Upper lobe of right lung (tissue), 1 donor: Measurements from ENCODE around the gene GALK2. TPM values are rescaled to one million over a fixed set of nuclear protein-coding genes. Genes with fewer than 3 reads are reported as not detected.
A peak's percentile ranks its signal among the peaks of the same experiment; 100 is the strongest.

Experiments
- ATAC-seq: fragments of 200-7000 bp; cut with Tn5 transposase; one replicate; pipeline ENCODE4 v1.9.1; 2020; ENCODE audit warnings: mild to moderate bottlenecking, moderate library complexity
- DNase-seq: peaks from one replicate; pipeline ENCODE4 v3.0.0-alpha.2; 2020
- H3K27ac ChIP-seq: fragments of 200-600 bp; one replicate; pipeline ENCODE4 v1.8.0; 2022
- H3K27me3 ChIP-seq: fragments of 200-600 bp; one replicate; pipeline ENCODE4 v1.8.0; 2022; ENCODE audit warnings: mild to moderate bottlenecking
- H3K36me3 ChIP-seq: fragments of 200-600 bp; one replicate; pipeline ENCODE4 v1.8.0; 2022
- H3K4me1 ChIP-seq: fragments of 200-600 bp; one replicate; pipeline ENCODE4 v1.8.0; 2022
- H3K4me3 ChIP-seq: fragments of 200-600 bp; one replicate; pipeline ENCODE4 v1.8.0; 2022; ENCODE audit warnings: mild to moderate bottlenecking
- H3K9me3 ChIP-seq: fragments of 200-600 bp; one replicate; pipeline ENCODE4 v1.8.0; 2022
- CTCF ChIP-seq: fragments of 200-600 bp; IDR thresholded peaks from one replicate; pipeline ENCODE4 v1.8.0; 2022; ENCODE audit warnings: antibody characterized with exemption
- intact Hi-C: fragments of 100-400 bp; cut with DNase I; formaldehyde crosslinking; loops from one replicate; pipeline ENCODE4 v1.11.0; 2022
- total RNA-seq: library from RNA; stranded (reverse); fragmentation: NEBNext Ultra II Directional; extraction: Animal tissue kit (Norgen Biotek cat#: 25700); gene quantifications from one replicate; pipeline ENCODE4 v1.2.1, GENCODE V29; 2021
- donor health status: DM: no; HTN: yes; CAD: no; lungs with severe emphysema.

GALK2 gene
- total RNA-seq, 1 donor from 2014 or later, result 38.2 TPM

- TF ChIP-seq CTCF, result peak; percentile 72
- Histone ChIP-seq H3K4me3 (no peak overlapping the region), H3K27ac (no peak overlapping the region), H3K27me3 (no peaks in the 10 kb centered on the region), H3K4me1 (peaks cover 26% of the 10 kb centered on the region), H3K9me3 (no peaks in the 10 kb centered on the region), H3K36me3 (peaks cover 36% of the 10 kb centered on the region)
- intact Hi-C loops, result loop anchor here (10.0 kb wide), 1 partner anchor 281 kb away; no protein-coding TSS in a partner anchor
- no peak for DNase-seq
- ATAC-seq, result peak; percentile 55
Observed at GRCh38 chr15:49145651-49146609, 24.1 kb upstream of the GALK2 start.

GRCh38 chr15:49148298-49148697 lies 21.7 kb upstream of the GALK2 start:
- ATAC-seq (no peak), DNase-seq (no peak)
- Histone ChIP-seq H3K4me3 (no peak overlapping the region), H3K27ac (no peak overlapping the region), H3K27me3 (no peaks in the 10 kb centered on the region), H3K4me1 (peaks cover 28% of the 10 kb centered on the region), H3K36me3 (peaks cover 13% of the 10 kb centered on the region), H3K9me3 (no peaks in the 10 kb centered on the region)
- TF ChIP-seq CTCF, result no peak
- intact Hi-C loops, result loop anchor here (10.0 kb wide), 1 partner anchor 283 kb away; no protein-coding TSS in a partner anchor

- H3K27me3 ChIP-seq, result no peaks in the 10 kb centered on the region
- TF ChIP-seq CTCF, result no peak
- ATAC-seq (no peak), DNase-seq (no peak)
- no peaks in the 10 kb centered on the region for H3K9me3 ChIP-seq
- intact Hi-C loops, result loop anchor here (10.0 kb wide), 1 partner anchor 284 kb away; no protein-coding TSS in a partner anchor
- H3K36me3 ChIP-seq, result peaks cover 9% of the 10 kb centered on the region
- H3K4me3 ChIP-seq, result no peak overlapping the region
- H3K27ac ChIP-seq, result no peak overlapping the region
- H3K4me1 ChIP-seq, result peaks cover 32% of the 10 kb centered on the region
Observed at GRCh38 chr15:49148727-49149126, 21.3 kb upstream of the GALK2 start.

- intact Hi-C loops, result no loop called here
- H3K9me3 ChIP-seq, result no peaks in the 10 kb centered on the region
- H3K27ac ChIP-seq, result no peak overlapping the region
- H3K4me1 ChIP-seq, result peaks cover 36% of the 10 kb centered on the region
- ATAC-seq (no peak), DNase-seq (no peak)
- TF ChIP-seq CTCF, result no peak
- H3K27me3 ChIP-seq, result no peaks in the 10 kb centered on the region
- no peak overlapping the region for H3K4me3 ChIP-seq
- H3K36me3 ChIP-seq, result no peaks in the 10 kb centered on the region
Observed at GRCh38 chr15:49151831-49152230, 18.2 kb upstream of the GALK2 start.

- peaks cover 41% of the 10 kb centered on the region for H3K4me1 ChIP-seq
- TF ChIP-seq CTCF, result no peak
- H3K4me3 ChIP-seq, result no peak overlapping the region
- intact Hi-C loops, result no loop called here
- no peaks in the 10 kb centered on the region for H3K36me3 ChIP-seq
- no peaks in the 10 kb centered on the region for H3K9me3 ChIP-seq
- no peaks in the 10 kb centered on the region for H3K27me3 ChIP-seq
- no peak overlapping the region for H3K27ac ChIP-seq
- no peak for DNase-seq
- no peak for ATAC-seq
Observed at GRCh38 chr15:49152552-49153312, 17.3 kb upstream of the GALK2 start.
